ENCODE measurements around the gene HPSE2.
"Not testable (repeated sequence)": the region's sequence is repeated elsewhere in the genome, so short reads cannot be mapped to it uniquely, and the experiment has no call there.

Gene HPSE2

GRCh38 chr10:99008054-99008453 is 227.6 kb downstream of the HPSE2 start:
- H3K27me3 ChIP-seq (ENCODE audit: control insufficient read depth, insufficient read depth, low read length), result no peaks in the 10 kb centered on the region
- no peaks in the 10 kb centered on the region for H3K4me1 ChIP-seq (ENCODE audit: control insufficient read depth, insufficient read depth, low read length)
- no peaks in the 10 kb centered on the region for H3K9me3 ChIP-seq (ENCODE audit: control insufficient read depth, insufficient read depth, low read length)
- no peak for DNase-seq (ENCODE audit: low read depth, low spot score)
- WGBS (ENCODE audit: insufficient coverage, insufficient read length), result no CpG with 5 or more reads among the region's 2 CpGs
- no peak overlapping the region for H3K27ac ChIP-seq (ENCODE audit: low read length)
- no peaks in the 10 kb centered on the region for H3K36me3 ChIP-seq (ENCODE audit: control insufficient read depth, insufficient read depth, low read length)
- no peak overlapping the region for H3K4me3 ChIP-seq (ENCODE audit: low read length)

- Histone ChIP-seq H3K4me3 (ENCODE audit: low read length) (no peak overlapping the region), H3K27ac (ENCODE audit: low read length) (no peak overlapping the region), H3K36me3 (ENCODE audit: control insufficient read depth, insufficient read depth, low read length) (no peaks in the 10 kb centered on the region), H3K27me3 (ENCODE audit: control insufficient read depth, insufficient read depth, low read length) (no peaks in the 10 kb centered on the region), H3K9me3 (ENCODE audit: control insufficient read depth, insufficient read depth, low read length) (no peaks in the 10 kb centered on the region), H3K4me1 (ENCODE audit: control insufficient read depth, insufficient read depth, low read length) (no peaks in the 10 kb centered on the region)
- DNase-seq (ENCODE audit: low read depth, low spot score), result no peak
These were observed 228.2 kb downstream of the HPSE2 start for GRCh38 chr10:99007457-99007856.

DNA sequence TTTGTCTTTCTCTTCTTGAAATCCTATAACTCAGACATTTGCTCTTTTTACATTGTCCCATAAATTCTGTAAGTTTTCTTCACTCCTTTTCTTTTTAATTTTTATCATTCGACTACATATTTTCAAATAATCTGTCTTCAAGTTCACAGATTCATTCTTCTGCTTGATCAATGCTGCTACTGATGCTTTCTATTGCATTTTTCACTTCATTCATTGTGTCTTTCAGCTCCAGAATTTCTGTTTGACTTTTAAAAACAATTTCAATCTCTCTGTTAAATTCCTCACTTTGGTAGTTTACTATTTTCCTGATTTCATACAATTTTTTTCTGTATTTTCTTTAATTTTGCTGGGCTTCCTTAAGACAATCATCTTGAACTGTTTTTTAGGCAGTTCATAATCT is 230.4 kb downstream of the HPSE2 start:
- H3K4me1 ChIP-seq (ENCODE audit: control insufficient read depth, insufficient read depth, low read length), result no peaks in the 10 kb centered on the region
- H3K36me3 ChIP-seq (ENCODE audit: control insufficient read depth, insufficient read depth, low read length), result no peaks in the 10 kb centered on the region
- WGBS (ENCODE audit: insufficient coverage, insufficient read length), result 100% methylated on average over 1 of the region's 1 CpG
- DNase-seq (ENCODE audit: low read depth, low spot score), result no peak
- H3K9me3 ChIP-seq (ENCODE audit: control insufficient read depth, insufficient read depth, low read length), result no peaks in the 10 kb centered on the region
- H3K27ac ChIP-seq (ENCODE audit: low read length), result no peak overlapping the region
- H3K4me3 ChIP-seq (ENCODE audit: low read length), result no peak overlapping the region
- no peaks in the 10 kb centered on the region for H3K27me3 ChIP-seq (ENCODE audit: control insufficient read depth, insufficient read depth, low read length)

- no peak for DNase-seq (ENCODE audit: low read depth, low spot score)
- Histone ChIP-seq H3K9me3 (ENCODE audit: control insufficient read depth, insufficient read depth, low read length) (no peaks in the 10 kb centered on the region), H3K27ac (ENCODE audit: low read length) (no peak overlapping the region), H3K27me3 (ENCODE audit: control insufficient read depth, insufficient read depth, low read length) (no peaks in the 10 kb centered on the region), H3K36me3 (ENCODE audit: control insufficient read depth, insufficient read depth, low read length) (no peaks in the 10 kb centered on the region), H3K4me3 (ENCODE audit: low read length) (no peak overlapping the region), H3K4me1 (ENCODE audit: control insufficient read depth, insufficient read depth, low read length) (no peaks in the 10 kb centered on the region)
- WGBS (ENCODE audit: insufficient coverage, insufficient read length), result no CpG with 5 or more reads among the region's 1 CpG
These were observed 230.9 kb downstream of the HPSE2 start for GRCh38 chr10:99004738-99005137.

GRCh38 chr10:99002392-99002791 is 233.3 kb downstream of the HPSE2 start:
- H3K4me3 ChIP-seq (ENCODE audit: low read length), result no peak overlapping the region
- H3K27ac ChIP-seq (ENCODE audit: low read length), result no peak overlapping the region
- H3K27me3 ChIP-seq (ENCODE audit: control insufficient read depth, insufficient read depth, low read length), result no peaks in the 10 kb centered on the region
- WGBS (ENCODE audit: insufficient coverage, insufficient read length), result no CpG with 5 or more reads among the region's 1 CpG
- H3K4me1 ChIP-seq (ENCODE audit: control insufficient read depth, insufficient read depth, low read length), result no peaks in the 10 kb centered on the region
- no peaks in the 10 kb centered on the region for H3K36me3 ChIP-seq (ENCODE audit: control insufficient read depth, insufficient read depth, low read length)
- H3K9me3 ChIP-seq (ENCODE audit: control insufficient read depth, insufficient read depth, low read length), result no peaks in the 10 kb centered on the region
- DNase-seq (ENCODE audit: low read depth, low spot score), result no peak

DNA sequence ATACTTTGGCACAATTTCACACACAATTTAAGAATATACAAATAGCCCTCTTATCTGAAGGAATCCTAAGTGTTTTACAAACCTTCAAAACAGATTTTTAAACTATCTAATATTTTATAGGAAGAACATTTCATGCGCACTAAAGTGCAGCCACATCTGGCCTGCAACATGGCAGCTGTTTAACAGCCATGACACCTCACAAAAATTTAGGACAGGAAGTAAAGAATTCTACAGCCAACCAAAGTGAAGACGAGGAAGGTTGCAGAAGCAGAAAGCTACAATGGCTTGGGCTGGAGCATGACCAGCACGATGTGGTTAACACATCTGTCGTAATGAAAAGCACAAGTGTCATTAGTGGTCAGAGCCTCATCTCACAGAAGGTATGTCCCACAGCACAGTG is 238.1 kb downstream of the HPSE2 start:
- no peak overlapping the region for H3K4me3 ChIP-seq (ENCODE audit: low read length)
- H3K9me3 ChIP-seq (ENCODE audit: control insufficient read depth, insufficient read depth, low read length), result no peaks in the 10 kb centered on the region
- no peaks in the 10 kb centered on the region for H3K4me1 ChIP-seq (ENCODE audit: control insufficient read depth, insufficient read depth, low read length)
- no peak overlapping the region for H3K27ac ChIP-seq (ENCODE audit: low read length)
- no peaks in the 10 kb centered on the region for H3K36me3 ChIP-seq (ENCODE audit: control insufficient read depth, insufficient read depth, low read length)
- DNase-seq (ENCODE audit: low read depth, low spot score), result no peak
- no CpG with 5 or more reads among the region's 4 CpGs for WGBS (ENCODE audit: insufficient coverage, insufficient read length)
- H3K27me3 ChIP-seq (ENCODE audit: control insufficient read depth, insufficient read depth, low read length), result no peaks in the 10 kb centered on the region

GRCh38 chr10:98994030-98994429 is 241.6 kb downstream of the HPSE2 start:
- H3K36me3 ChIP-seq (ENCODE audit: control insufficient read depth, insufficient read depth, low read length), result no peaks in the 10 kb centered on the region
- no peaks in the 10 kb centered on the region for H3K9me3 ChIP-seq (ENCODE audit: control insufficient read depth, insufficient read depth, low read length)
- no peaks in the 10 kb centered on the region for H3K27me3 ChIP-seq (ENCODE audit: control insufficient read depth, insufficient read depth, low read length)
- H3K27ac ChIP-seq (ENCODE audit: low read length), result no peak overlapping the region
- no peak overlapping the region for H3K4me3 ChIP-seq (ENCODE audit: low read length)
- DNase-seq (ENCODE audit: low read depth, low spot score), result no peak
- no peaks in the 10 kb centered on the region for H3K4me1 ChIP-seq (ENCODE audit: control insufficient read depth, insufficient read depth, low read length)

GRCh38 chr10:98983751-98984150 is 251.9 kb downstream of the HPSE2 start:
- not testable (repeated sequence) for H3K4me3 ChIP-seq (ENCODE audit: low read length); H3K4me1 ChIP-seq (ENCODE audit: control insufficient read depth, insufficient read depth, low read length); H3K9me3 ChIP-seq (ENCODE audit: control insufficient read depth, insufficient read depth, low read length); DNase-seq (ENCODE audit: low read depth, low spot score); H3K36me3 ChIP-seq (ENCODE audit: control insufficient read depth, insufficient read depth, low read length); H3K27ac ChIP-seq (ENCODE audit: low read length); H3K27me3 ChIP-seq (ENCODE audit: control insufficient read depth, insufficient read depth, low read length)
- no CpG with 5 or more reads among the region's 9 CpGs for whole genome bisulfite sequencing (ENCODE audit: insufficient coverage, insufficient read length)

- H3K27me3 ChIP-seq (ENCODE audit: control insufficient read depth, insufficient read depth, low read length), result no peaks in the 10 kb centered on the region
- no peaks in the 10 kb centered on the region for H3K9me3 ChIP-seq (ENCODE audit: control insufficient read depth, insufficient read depth, low read length)
- no peak overlapping the region for H3K27ac ChIP-seq (ENCODE audit: low read length)
- H3K4me1 ChIP-seq (ENCODE audit: control insufficient read depth, insufficient read depth, low read length), result no peaks in the 10 kb centered on the region
- H3K36me3 ChIP-seq (ENCODE audit: control insufficient read depth, insufficient read depth, low read length), result no peaks in the 10 kb centered on the region
- DNase-seq (ENCODE audit: low read depth, low spot score), result no peak
- WGBS (ENCODE audit: insufficient coverage, insufficient read length), result no CpG with 5 or more reads among the region's 5 CpGs
- H3K4me3 ChIP-seq (ENCODE audit: low read length), result no peak overlapping the region
These were observed 255.3 kb downstream of the HPSE2 start for GRCh38 chr10:98980353-98980752.

DNA sequence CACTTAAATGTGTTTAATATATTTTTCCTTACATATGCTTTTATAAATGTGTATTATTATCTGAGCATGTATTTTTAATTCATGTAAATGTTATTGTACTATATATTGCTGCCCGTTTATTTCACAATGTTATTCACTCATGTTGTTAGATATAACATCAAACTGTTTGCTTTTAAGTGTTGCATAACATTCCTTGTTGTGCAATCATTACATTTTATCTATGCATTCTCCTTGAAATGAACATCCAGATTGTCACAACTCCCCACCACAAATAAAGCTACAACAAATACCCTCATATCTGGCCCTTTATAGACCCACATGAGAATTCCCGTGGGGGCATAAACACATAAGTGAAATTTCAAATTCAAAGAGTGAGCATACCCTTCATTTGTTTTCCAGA is 264.2 kb downstream of the HPSE2 start:
- no peaks in the 10 kb centered on the region for H3K27me3 ChIP-seq (ENCODE audit: control insufficient read depth, insufficient read depth, low read length)
- H3K4me3 ChIP-seq (ENCODE audit: low read length), result no peak overlapping the region
- H3K9me3 ChIP-seq (ENCODE audit: control insufficient read depth, insufficient read depth, low read length), result no peaks in the 10 kb centered on the region
- no peaks in the 10 kb centered on the region for H3K4me1 ChIP-seq (ENCODE audit: control insufficient read depth, insufficient read depth, low read length)
- H3K27ac ChIP-seq (ENCODE audit: low read length), result no peak overlapping the region
- H3K36me3 ChIP-seq (ENCODE audit: control insufficient read depth, insufficient read depth, low read length), result no peaks in the 10 kb centered on the region
- no CpG with 5 or more reads among the region's 2 CpGs for WGBS (ENCODE audit: insufficient coverage, insufficient read length)
- no peak for DNase-seq (ENCODE audit: low read depth, low spot score)

DNA sequence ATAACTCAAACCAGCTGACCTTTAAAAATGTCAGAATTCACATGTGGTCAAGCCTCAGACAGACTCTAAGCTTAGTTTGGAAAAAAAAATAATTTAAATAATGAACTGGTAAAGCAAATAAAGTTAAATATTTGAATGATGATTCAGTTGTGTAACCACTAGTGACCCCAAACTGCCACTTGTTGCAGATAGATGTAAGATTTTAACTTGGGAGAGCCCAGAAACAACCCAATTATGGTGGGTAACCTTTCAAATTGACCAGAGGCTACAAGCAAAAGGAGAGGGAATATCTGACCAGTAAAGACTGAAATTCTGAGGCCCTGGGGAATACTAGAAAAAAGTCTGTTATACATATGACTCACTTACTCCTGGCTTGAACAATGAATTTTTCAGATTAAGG is 268.1 kb downstream of the HPSE2 start:
- H3K4me1 ChIP-seq (ENCODE audit: control insufficient read depth, insufficient read depth, low read length), result no peaks in the 10 kb centered on the region
- no peaks in the 10 kb centered on the region for H3K36me3 ChIP-seq (ENCODE audit: control insufficient read depth, insufficient read depth, low read length)
- H3K9me3 ChIP-seq (ENCODE audit: control insufficient read depth, insufficient read depth, low read length), result no peaks in the 10 kb centered on the region
- H3K4me3 ChIP-seq (ENCODE audit: low read length), result no peak overlapping the region
- no peak for DNase-seq (ENCODE audit: low read depth, low spot score)
- no peak overlapping the region for H3K27ac ChIP-seq (ENCODE audit: low read length)
- H3K27me3 ChIP-seq (ENCODE audit: control insufficient read depth, insufficient read depth, low read length), result no peaks in the 10 kb centered on the region
